Activated B cell treated with CpG ODN at 0.5 μM for 24 hours (primary cell): ENCODE results near the gene CCNQ. TPM values are rescaled to one million over a fixed set of nuclear protein-coding genes. Genes with fewer than 3 reads are reported as not detected.

Source experiments
- ATAC-seq: fragments of 200-7000 bp; cut with Tn5 transposase; one replicate; pipeline ENCODE4 v1.10.0; 2021; ENCODE audit warnings: low read depth, mild to moderate bottlenecking, moderate library complexity
- CTCF ChIA-PET: fragments of 350-600 bp; sonication (Branson Sonifier 250); formaldehyde crosslinking; loops from one replicate; lab custom pipeline; 2021; ENCODE audit warnings: antibody characterized with exemption; lab: Charles Lee
- POLR2A ChIA-PET: fragments of 350-600 bp; sonication (Branson Sonifier 250); formaldehyde crosslinking; loops from one replicate; lab custom pipeline; 2021; ENCODE audit warnings: antibody characterized with exemption; lab: Charles Lee
- DNase-seq: peaks from one replicate; pipeline ENCODE4 v3.0.0; 2022
- H3K27ac Mint-ChIP-seq: one replicate; pipeline ENCODE4 v1.8.0; 2020; ENCODE audit warnings: mixed read lengths
- H3K27me3 Mint-ChIP-seq: one replicate; pipeline ENCODE4 v1.8.0; 2021; ENCODE audit warnings: mixed read lengths
- H3K36me3 Mint-ChIP-seq: one replicate; pipeline ENCODE4 v1.8.0; 2021; ENCODE audit warnings: low read depth, mixed read lengths
- H3K4me1 Mint-ChIP-seq: one replicate; pipeline ENCODE4 v1.8.0; 2021; ENCODE audit warnings: mixed read lengths
- H3K4me3 Mint-ChIP-seq: one replicate; pipeline ENCODE4 v1.8.0; 2020; ENCODE audit warnings: mild to moderate bottlenecking, mixed read lengths
- H3K9me3 Mint-ChIP-seq: one replicate; pipeline ENCODE4 v1.8.0; 2020; ENCODE audit warnings: mixed read lengths
- intact Hi-C: fragments of 100-400 bp; cut with micrococcal nuclease; formaldehyde crosslinking; loops from one replicate; pipeline ENCODE4 v1.15.1; 2024
- total RNA-seq: library from RNA; stranded (reverse); gene quantifications from 2 replicates; pipeline ENCODE4 v1.2.3, GENCODE V29; 2022
- TF ChIP-seq, protein P1 (sequence below): fragments of 200-600 bp; IDR thresholded peaks from one replicate; pipeline ENCODE4 v1.8.0; 2022; ENCODE audit warnings: antibody characterized with exemption, mild to moderate bottlenecking

CCNQ gene
- total RNA-seq, 1 donor from 2014 or later: 25.8 TPM

DNA sequence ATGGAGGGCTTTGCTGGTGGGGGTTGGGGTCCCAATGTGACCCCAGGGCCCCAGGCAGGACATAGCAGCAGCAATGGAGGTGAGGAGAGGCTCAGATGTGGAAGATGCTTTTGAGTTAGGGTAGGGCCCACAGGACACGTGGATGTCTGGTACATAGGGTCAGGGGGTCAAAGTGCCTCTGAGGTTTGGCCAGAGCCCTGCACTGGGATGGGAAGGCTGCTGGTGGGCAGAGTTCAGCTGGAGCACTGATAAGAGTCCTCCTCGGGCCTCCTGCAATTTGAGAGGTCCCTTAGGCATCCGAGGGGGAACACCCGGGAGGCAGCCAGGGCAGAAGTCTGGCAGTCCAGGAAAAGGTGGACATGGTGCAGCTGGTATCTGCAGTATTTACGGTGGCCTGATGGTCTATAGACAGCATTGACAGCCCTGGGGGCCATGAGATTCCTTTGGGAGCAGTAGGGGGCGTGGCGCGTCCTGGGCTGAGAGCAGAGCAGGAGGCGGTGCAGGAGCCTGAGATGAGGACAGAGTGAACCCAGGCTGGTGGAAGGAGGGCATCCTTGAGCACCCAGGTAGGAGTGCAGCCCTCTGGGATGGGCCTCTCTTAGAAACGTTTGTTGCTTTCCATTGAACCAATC lies 22.6 kb downstream of the CCNQ start:
- CTCF ChIA-PET: no interaction called here
- ATAC-seq: no peak
- DNase-seq: no peak
- Mint-ChIP-seq H3K4me1 (peaks cover 14% of the 10 kb centered on the region), H3K9me3 (no peaks in the 10 kb centered on the region), H3K27ac (no peak overlapping the region), H3K27me3 (no peaks in the 10 kb centered on the region), H3K4me3 (no peak overlapping the region), H3K36me3 (no peaks in the 10 kb centered on the region)
- TF ChIP-seq, protein P1, sequence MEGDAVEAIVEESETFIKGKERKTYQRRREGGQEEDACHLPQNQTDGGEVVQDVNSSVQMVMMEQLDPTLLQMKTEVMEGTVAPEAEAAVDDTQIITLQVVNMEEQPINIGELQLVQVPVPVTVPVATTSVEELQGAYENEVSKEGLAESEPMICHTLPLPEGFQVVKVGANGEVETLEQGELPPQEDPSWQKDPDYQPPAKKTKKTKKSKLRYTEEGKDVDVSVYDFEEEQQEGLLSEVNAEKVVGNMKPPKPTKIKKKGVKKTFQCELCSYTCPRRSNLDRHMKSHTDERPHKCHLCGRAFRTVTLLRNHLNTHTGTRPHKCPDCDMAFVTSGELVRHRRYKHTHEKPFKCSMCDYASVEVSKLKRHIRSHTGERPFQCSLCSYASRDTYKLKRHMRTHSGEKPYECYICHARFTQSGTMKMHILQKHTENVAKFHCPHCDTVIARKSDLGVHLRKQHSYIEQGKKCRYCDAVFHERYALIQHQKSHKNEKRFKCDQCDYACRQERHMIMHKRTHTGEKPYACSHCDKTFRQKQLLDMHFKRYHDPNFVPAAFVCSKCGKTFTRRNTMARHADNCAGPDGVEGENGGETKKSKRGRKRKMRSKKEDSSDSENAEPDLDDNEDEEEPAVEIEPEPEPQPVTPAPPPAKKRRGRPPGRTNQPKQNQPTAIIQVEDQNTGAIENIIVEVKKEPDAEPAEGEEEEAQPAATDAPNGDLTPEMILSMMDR: no peak
- intact Hi-C loops: no loop called here
- POLR2A ChIA-PET: no interaction called here

DNA sequence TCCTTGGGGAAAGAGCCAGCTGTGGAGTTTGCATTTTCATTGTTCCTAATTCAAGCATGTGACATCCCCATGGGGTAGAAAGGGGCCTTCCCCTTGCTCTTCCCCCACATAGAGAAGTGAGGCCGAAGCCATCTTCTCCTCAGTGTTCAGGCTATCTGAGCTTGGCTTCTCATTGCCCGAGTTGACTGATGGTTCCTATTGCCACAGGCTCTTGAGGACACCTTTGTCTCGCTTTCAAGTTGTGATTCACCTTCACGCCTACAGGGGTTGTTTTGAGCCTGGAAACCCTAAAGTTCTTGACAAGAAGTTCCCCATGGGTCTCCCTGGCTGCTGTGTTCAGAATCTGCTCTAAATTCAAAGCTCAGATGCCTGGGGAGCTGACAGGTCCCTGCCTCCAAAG lies 25.0 kb downstream of the CCNQ start:
- no peak overlapping the region for H3K27ac Mint-ChIP-seq
- no peaks in the 10 kb centered on the region for H3K36me3 Mint-ChIP-seq
- ChIA-PET POLR2A (no interaction called here), CTCF (interaction anchor here (0.9 to 1.3 kb wide), 2 partner anchors 24 to 33 kb away, joined by 3 to 4 read pairs; partner anchors contain the start of gene CCNQ)
- no peaks in the 10 kb centered on the region for H3K27me3 Mint-ChIP-seq
- no peak overlapping the region for H3K4me3 Mint-ChIP-seq
- TF ChIP-seq, protein P1: no peak
- peaks cover 8% of the 10 kb centered on the region for H3K4me1 Mint-ChIP-seq
- H3K9me3 Mint-ChIP-seq: no peaks in the 10 kb centered on the region
- ATAC-seq: peak; percentile 71
- DNase-seq: no peak
- intact Hi-C loops: loop anchor here (1.0 to 5.0 kb wide), 2 partner anchors 17 to 38 kb away; no protein-coding TSS in a partner anchor

DNA sequence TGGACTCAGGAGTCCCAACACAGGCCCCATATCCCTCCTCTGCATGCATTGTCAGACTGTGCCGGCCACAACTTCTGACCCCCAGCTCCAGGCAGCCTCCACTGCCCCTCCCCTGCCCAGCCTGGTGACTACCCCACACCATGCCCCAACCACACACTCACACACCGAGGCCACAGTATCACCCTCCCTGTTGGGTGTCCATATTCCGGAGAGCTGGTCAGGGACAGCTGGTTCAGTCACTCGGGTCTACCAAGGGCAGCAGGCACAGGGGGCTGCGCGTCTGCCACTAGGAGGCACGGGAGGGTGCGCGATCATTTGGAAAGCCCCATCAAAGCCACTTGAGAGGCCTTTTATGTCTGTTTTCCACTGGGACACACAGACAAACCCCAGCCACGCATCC lies 26.3 kb downstream of the CCNQ start:
- Mint-ChIP-seq H3K36me3 (no peaks in the 10 kb centered on the region), H3K4me1 (peaks cover 8% of the 10 kb centered on the region), H3K27ac (no peak overlapping the region), H3K9me3 (no peaks in the 10 kb centered on the region), H3K27me3 (no peaks in the 10 kb centered on the region), H3K4me3 (no peak overlapping the region)
- TF ChIP-seq, protein P1: no peak
- intact Hi-C loops: loop anchor here (5.0 kb wide), 1 partner anchor 40 kb away; no protein-coding TSS in a partner anchor
- ChIA-PET POLR2A (no interaction called here), CTCF (no interaction called here)
- ATAC-seq (no peak), DNase-seq (no peak)

DNA sequence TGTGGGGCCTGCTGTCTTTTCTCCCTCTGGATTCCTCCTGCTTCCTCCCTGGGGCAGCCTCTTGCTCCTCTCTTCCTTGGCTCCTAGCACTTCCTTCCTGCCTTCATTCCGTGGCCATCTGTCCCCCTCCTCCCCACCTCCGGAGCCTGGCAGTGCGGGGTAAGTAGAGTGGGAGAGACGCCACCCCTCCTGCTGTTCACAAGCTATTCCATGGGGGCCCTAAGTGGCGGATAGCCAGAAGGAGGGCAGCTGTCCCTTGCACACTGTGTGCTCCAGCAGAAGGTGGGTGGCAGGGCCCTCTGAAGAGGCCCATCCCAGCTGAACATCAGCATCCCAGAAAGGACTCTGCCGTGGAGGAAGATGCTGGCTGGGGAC lies 27.4 kb downstream of the CCNQ start:
- POLR2A ChIA-PET: interaction anchor here (0.6 kb wide), 1 partner anchor 27 kb away, joined by 3 read pairs; no protein-coding TSS in a partner anchor
- DNase-seq (no peak), ATAC-seq (no peak)
- no peaks in the 10 kb centered on the region for H3K9me3 Mint-ChIP-seq
- CTCF ChIA-PET: no interaction called here
- H3K4me3 Mint-ChIP-seq: no peak overlapping the region
- no peak overlapping the region for H3K27ac Mint-ChIP-seq
- intact Hi-C loops: loop anchor here (5.0 kb wide), 1 partner anchor 41 kb away; no protein-coding TSS in a partner anchor
- peaks cover 8% of the 10 kb centered on the region for H3K4me1 Mint-ChIP-seq
- H3K27me3 Mint-ChIP-seq: no peaks in the 10 kb centered on the region
- TF ChIP-seq, protein P1: no peak
- no peaks in the 10 kb centered on the region for H3K36me3 Mint-ChIP-seq

DNA sequence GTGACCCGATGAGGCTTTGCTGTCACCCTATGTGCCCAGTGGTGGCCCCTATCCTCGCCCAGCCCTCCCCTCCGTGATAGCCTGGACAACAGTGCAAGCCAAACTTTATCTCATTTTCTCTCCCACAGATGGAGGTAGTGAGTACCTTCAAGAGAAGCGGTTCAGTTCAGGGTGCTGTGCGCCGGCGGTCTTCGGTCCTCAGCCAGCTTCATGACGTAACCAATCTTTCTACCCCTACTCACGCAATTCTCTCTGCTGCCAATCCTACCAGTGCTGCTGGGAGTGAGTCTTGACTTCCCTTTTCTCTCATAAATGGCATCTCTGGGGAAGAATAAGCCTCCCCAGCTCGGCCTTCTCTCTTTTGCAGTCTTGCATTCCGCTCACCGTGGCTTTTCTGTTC lies 29.5 kb downstream of the CCNQ start:
- Mint-ChIP-seq H3K27ac (no peak overlapping the region), H3K27me3 (no peaks in the 10 kb centered on the region), H3K4me3 (no peak overlapping the region), H3K36me3 (no peaks in the 10 kb centered on the region), H3K9me3 (no peaks in the 10 kb centered on the region), H3K4me1 (peaks cover 7% of the 10 kb centered on the region)
- DNase-seq (no peak), ATAC-seq (no peak)
- intact Hi-C loops: no loop called here
- CTCF ChIA-PET: no interaction called here
- TF ChIP-seq, protein P1: no peak
- POLR2A ChIA-PET: no interaction called here
